Measurements from ENCODE around the gene SCTR.

- TF ChIP-seq CTCF (conservative IDR thresholded peaks at IDR 0.05) (no peak), EZH2 (IDR thresholded peaks at IDR 0.05; ENCODE audit: low read depth) (no peak)
These were observed 41.5 kb downstream of the SCTR start for GRCh38 chr2:119482481-119483394.

Measured in PC-9 (cell line).